HG03159 (cell line): ENCODE results near the gene NOSIP.

Experiments
- ATAC-seq: cut with Tn5 transposase; IDR thresholded peaks from one replicate; pipeline ENCODE4 v1.9.1; 2021; ENCODE audit warnings: mild to moderate bottlenecking, moderate library complexity; ENCODE audit not compliant: unreplicated experiment

Gene NOSIP

GRCh38 chr19:49549045-49549444, 31.3 kb downstream of the NOSIP start:
- ATAC-seq: no peak

GRCh38 chr19:49546825-49547565, 33.4 kb downstream of the NOSIP start:
- no peak for ATAC-seq

- no peak for ATAC-seq
Observed at GRCh38 chr19:49544154-49544553, 36.2 kb downstream of the NOSIP start.

GRCh38 chr19:49543032-49543431, 37.3 kb downstream of the NOSIP start:
- no peak for ATAC-seq

GRCh38 chr19:49542446-49542845, 37.9 kb downstream of the NOSIP start:
- no peak for ATAC-seq

- no peak for ATAC-seq
Observed at GRCh38 chr19:49541914-49542313, 38.4 kb downstream of the NOSIP start.

- ATAC-seq: no peak
Observed at GRCh38 chr19:49539192-49539952, 41.0 kb downstream of the NOSIP start.

- ATAC-seq: no peak
Observed at GRCh38 chr19:49538643-49539042, 41.7 kb downstream of the NOSIP start.

- ATAC-seq: no peak
Observed at GRCh38 chr19:49536921-49537462, 43.4 kb downstream of the NOSIP start.

- ATAC-seq: no peak
Observed at GRCh38 chr19:49534632-49535385, 45.5 kb downstream of the NOSIP start.

- peak; percentile 75 for ATAC-seq
Observed at GRCh38 chr19:49533551-49534488, 46.5 kb downstream of the NOSIP start.

GRCh38 chr19:49530708-49531107, 49.6 kb downstream of the NOSIP start:
- ATAC-seq: no peak

GRCh38 chr19:49528211-49528771, 52.1 kb downstream of the NOSIP start:
- no peak for ATAC-seq

- ATAC-seq: no peak
Observed at GRCh38 chr19:49524812-49525455, 55.4 kb downstream of the NOSIP start.

- no peak for ATAC-seq
Observed at GRCh38 chr19:49520705-49521319, 59.5 kb downstream of the NOSIP start.

GRCh38 chr19:49518033-49518432, 62.3 kb downstream of the NOSIP start:
- no peak for ATAC-seq

GRCh38 chr19:49515767-49516166, 64.6 kb downstream of the NOSIP start:
- ATAC-seq: no peak

- no peak for ATAC-seq
Observed at GRCh38 chr19:49514151-49514550, 66.2 kb downstream of the NOSIP start.

- ATAC-seq: no peak
Observed at GRCh38 chr19:49513746-49514118, 66.6 kb downstream of the NOSIP start.
